NCI-H2171 treated with DMSO at 0.1 percent for 48 hours (cell line): ENCODE data around the gene PTCH1.

ENCODE experiments used
- DNase-seq: peaks from one replicate; lab custom pipeline; 2025; lab: John Stamatoyannopoulos, UW

Gene PTCH1

DNA sequence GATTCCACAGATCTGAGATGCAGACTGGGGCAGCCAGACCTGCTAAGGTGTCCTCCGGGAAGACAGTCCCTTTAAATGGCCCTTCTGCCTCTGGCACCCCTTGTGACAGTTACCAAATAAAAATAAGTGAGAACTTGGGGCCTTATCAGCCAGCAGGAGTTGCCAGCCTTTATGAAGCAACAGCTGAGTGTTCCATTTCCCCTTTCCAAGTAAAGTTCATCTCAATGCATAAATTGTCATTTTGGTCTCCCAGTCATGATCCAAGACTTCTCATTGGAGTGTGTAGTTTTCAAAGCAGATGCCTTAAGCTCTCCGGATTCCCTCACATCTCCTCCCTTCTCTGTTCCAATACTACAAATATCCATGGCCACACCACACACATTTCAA lies 4.1 kb downstream of the PTCH1 start:
- no peak for DNase-seq

GRCh38 chr9:95511952-95512708 lies 4.6 kb downstream of the PTCH1 start:
- no peak for DNase-seq

DNA sequence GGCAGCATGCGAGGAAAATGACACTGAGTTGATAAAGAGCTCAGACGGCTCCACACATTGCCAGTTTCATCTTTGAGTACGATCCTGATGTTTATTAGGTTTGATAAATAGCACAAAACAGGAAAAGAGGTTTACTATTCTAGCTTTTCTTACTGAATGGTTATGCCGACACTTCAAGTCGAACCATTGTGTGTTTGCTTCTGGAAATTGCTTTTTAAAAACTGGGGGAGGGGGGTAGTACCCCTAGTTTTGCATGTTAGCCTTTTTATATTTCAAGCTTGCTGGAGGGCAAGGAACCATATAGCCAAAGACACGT lies 5.2 kb downstream of the PTCH1 start:
- no peak for DNase-seq

- peak; percentile 97 for DNase-seq
Measured at GRCh38 chr9:95510709-95511615, 5.8 kb downstream of the PTCH1 start.

DNA sequence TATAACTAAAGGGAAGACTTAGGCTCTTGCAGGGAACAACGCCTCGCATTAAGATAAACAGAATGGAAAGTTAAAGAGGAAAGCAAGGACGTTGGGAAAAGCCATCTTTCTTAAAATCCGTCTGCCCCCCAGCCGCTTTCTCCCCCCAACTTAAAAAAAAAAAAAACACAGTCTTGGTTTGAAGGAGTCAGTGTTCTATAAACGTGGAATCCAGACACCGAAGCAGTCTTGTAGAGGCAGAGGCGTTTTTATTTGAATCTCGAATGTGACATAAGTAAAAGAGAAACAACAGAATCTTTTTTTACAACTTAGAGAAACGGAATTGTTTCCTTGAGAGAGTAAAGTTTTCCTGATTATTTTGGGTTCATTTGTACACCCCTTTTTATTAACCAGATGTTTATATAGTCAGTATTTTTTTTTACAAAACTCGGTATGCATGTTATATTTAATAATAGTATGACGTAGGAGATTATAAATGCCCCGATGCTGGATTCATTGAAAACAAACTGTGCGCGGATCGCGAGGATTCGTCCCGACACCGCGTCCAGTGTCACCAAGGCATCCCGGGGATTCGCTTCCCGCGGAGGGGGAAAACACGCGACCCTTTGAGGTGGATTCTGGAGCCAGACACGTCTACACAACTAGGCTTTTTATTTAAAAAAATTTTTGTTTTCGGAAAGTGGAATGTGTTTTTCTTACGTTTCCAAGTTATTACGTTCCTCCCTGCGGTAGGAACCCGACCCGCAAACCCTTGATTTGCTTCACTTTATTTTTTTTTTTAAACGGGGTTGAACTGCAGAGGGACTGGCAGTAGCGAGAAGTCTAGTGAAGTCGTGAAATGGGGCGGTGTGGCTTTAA lies 6.7 kb downstream of the PTCH1 start:
- peak; percentile 63 for DNase-seq

GRCh38 chr9:95508968-95509850 lies 7.6 kb downstream of the PTCH1 start:
- peak; percentile 97 for DNase-seq

DNA sequence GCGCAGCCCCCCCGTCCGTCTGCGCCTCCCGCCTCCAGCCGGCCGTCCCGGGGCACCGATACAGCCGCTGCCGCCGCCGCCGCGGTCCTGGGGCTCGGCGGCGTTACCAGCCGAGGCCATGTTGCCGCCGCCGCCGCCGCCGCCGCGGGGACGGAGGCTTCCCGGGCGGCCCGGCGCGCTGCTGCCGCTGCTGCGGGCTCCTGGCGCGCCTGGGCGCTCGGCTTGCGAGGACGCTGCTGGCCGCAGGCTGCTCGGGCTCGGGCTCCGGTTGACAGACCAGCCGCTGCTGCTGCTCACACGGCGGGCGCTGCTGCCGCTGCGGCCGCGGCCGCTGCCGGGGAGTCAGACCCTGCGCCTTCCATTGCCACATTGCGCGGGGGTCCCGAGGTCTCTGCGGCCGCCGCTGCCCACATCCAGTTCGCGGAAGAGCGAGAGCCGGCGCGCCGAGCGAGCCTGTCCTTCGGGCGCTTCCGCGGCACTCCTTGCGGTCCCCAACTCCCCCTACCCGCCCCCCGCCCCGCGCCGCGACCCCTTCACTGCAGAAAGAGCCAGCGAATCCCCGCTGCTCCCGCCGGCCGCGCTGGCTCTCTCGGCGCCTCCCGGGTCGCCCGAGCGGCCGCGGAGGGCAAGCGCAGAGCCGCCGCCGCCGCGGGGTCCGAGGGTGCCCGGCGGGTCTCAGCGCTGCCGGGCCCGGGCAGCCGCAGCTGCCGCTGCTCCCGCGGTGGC lies 8.4 kb downstream of the PTCH1 start:
- DNase-seq: no peak

DNA sequence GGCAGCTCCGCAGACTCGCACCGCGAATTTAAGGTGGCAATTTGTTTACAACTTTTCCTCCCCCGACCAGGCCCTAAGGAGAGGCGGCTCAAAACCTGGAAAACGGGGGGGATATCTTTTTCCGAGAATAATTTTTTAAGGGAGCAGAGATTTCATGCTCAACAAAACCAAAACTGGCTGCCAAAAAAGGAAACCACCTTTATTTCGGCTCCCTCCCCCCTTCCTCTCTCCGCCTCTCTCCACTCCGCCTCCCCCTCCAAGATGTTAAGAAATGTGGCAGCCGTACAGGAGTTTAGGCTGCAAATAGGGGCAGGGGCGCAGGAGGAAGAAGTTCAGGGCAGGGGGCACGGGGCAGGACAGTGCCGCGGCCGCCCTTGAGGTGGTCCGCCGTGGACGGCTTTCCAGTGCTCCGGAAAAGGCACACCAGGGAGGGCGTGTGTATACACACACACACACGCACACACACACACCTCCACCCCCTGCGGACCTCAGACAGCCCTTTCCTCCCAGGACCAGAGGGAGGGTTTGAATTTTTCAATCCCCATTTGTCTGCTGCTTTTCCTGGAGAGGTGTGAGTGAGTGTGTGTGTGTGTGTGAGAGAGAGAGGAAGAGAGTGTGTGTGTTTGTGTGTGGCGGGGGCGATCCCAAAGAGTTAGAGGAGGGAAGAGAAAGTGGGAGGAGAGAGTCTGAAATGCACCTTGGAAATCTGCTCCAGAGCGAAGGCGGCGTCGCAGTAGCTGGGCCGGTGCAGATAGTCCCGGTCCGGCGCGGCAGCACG lies 9.1 kb downstream of the PTCH1 start:
- DNase-seq: peak; percentile 74

DNA sequence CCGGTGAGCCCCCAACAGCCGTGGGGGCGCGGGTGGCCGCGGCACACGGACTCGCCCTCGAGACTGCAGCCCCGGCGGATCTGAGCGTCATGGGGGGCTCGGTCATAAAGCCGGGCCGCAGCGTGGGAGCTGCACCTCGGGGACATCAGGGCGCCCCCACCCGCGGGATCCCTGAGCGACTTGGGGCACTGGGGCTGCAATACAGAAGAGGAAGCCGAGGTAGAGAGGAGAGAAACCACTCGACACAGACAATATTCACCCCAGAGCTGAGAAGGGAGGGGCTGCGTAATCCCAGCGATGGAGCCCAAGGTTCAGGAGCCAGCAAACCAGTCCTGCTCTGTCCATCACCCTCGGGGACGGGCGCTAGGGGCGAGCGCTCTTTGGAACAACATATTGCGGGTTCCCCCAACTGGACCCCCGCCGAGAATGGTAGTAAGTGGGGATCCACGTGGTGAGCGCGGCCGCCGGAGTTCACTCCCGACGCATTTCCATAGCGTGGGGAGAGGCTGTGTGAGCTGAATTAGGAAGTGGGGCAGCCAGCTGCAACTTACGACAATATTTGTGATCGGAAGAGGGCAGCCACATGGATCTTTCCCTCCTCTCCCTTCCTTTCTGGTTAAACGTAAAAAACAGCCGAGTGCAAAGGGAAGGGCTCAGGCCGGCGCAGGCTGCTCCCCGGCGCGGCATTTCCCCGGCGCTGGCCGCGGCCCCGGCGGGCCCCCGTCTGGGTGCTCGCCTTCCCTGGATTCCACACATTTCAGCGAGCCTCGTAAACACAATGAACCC lies 9.9 kb downstream of the PTCH1 start:
- peak; percentile 74 for DNase-seq

DNA sequence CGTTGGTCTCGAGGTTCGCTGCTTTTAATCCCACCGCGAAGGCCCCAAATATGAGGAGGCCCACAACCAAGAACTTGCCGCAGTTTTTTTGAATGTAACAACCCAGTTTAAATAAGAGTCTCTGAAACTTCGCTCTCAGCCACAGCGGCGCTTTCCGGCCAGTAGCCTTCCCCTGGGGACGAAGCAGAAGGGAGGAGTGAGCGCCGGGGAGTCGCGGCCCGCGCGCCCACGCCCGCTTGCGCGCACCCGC lies 10.4 kb downstream of the PTCH1 start:
- DNase-seq: peak; percentile 66

- peak; percentile 83 for DNase-seq
Measured at GRCh38 chr9:95505717-95506427, 10.9 kb downstream of the PTCH1 start.

- peak; percentile 28 for DNase-seq
Measured at GRCh38 chr9:95505072-95505716, 11.6 kb downstream of the PTCH1 start.

DNA sequence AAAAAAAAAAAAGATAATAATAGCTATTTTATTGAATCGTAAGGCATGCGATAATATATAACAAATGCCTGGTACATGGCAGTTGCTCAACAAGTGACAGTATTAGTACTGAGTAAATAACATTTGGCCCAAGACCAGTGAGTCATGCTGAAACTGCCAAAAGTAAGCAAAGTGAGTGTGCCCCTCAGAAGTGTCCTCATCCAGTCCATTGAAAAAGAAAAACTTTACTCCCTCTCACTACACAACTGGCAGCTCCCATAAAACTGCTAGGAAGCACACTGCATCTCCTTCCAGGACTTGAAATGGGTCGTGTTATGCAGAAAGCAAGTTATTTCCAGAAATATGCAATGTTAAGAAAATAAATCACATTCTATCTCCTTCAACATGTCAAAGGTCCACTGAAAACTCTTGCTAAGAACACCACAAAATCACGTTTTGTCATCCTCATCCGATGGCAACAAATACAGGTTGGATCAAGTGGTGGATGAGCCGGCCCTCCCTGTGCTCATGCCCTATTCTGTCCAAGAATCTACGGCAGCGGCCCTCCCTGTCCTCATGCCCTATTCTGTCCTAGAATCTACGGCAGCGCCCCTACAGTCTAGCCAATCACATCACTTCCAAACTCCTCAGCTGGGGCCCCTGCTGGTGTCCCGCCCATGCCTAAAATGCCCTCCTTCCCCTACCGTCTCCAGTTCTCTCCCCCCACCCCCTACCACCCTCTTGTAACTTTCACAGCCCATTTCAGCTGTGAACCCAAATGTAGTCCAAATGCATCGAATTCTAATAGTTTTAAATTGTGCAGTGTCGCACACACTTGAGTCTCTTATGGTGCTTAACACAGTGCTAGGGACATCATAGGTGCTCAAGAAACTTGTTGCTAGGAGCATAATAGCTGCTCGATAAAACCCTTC lies 12.5 kb downstream of the PTCH1 start:
- no peak for DNase-seq

GRCh38 chr9:95503369-95503768 lies 13.4 kb downstream of the PTCH1 start:
- DNase-seq: no peak

DNA sequence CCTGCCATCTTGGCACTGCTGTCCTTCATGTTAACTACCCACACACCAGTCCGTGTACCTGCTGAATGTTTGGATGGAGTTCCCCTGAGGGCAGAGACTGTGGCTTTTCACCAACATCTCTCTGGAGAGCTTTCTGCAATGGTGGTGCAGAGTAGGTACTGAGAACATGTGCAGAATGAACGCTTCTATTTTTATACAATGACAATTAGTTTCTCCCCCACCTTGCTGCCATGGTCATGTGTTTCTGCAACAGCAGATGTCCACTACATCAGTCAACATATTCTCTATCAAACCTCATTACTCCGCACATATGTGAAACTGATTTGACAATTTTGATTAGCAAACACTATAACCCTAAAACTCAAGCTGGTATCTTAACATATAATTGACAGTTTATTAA lies 14.5 kb downstream of the PTCH1 start:
- DNase-seq: no peak

GRCh38 chr9:95499847-95500246 lies 16.9 kb downstream of the PTCH1 start:
- no peak for DNase-seq

- DNase-seq: no peak
Measured at GRCh38 chr9:95499046-95499676, 17.6 kb downstream of the PTCH1 start.
